BLaER1 (cell line): ENCODE results near the gene GNAQ.

Experiments
- H3K27ac ChIP-seq: shearing (Covaris generic); formaldehyde crosslinking; 2 replicates; pipeline ENCODE4 v1.8.1; 2022
- H3K27me3 ChIP-seq: shearing (Covaris generic); formaldehyde crosslinking; 2 replicates; pipeline ENCODE4 v1.8.1; 2022
- H3K36me3 ChIP-seq: shearing (Covaris generic); formaldehyde crosslinking; 2 replicates; pipeline ENCODE4 v1.8.1; 2022
- H3K4me1 ChIP-seq: shearing (Covaris generic); formaldehyde crosslinking; 2 replicates; pipeline ENCODE4 v1.8.1; 2022
- H3K4me2 ChIP-seq: shearing (Covaris generic); formaldehyde crosslinking; 2 replicates; pipeline ENCODE4 v1.8.1; 2022
- H3K4me3 ChIP-seq: shearing (Covaris generic); formaldehyde crosslinking; 2 replicates; pipeline ENCODE4 v1.8.1; 2022
- H3K9ac ChIP-seq: shearing (Covaris generic); formaldehyde crosslinking; 2 replicates; pipeline ENCODE4 v1.8.1; 2022
- H3K9me3 ChIP-seq: shearing (Covaris generic); formaldehyde crosslinking; 2 replicates; pipeline ENCODE4 v1.8.1; 2022
- H4K20me1 ChIP-seq: shearing (Covaris generic); formaldehyde crosslinking; 2 replicates; pipeline ENCODE4 v1.8.1; 2022
- Cebpa-rat ChIP-seq: shearing (Covaris generic); IDR thresholded peaks from 2 replicates; pipeline ENCODE4 v1.8.1; 2022

GNAQ gene

DNA sequence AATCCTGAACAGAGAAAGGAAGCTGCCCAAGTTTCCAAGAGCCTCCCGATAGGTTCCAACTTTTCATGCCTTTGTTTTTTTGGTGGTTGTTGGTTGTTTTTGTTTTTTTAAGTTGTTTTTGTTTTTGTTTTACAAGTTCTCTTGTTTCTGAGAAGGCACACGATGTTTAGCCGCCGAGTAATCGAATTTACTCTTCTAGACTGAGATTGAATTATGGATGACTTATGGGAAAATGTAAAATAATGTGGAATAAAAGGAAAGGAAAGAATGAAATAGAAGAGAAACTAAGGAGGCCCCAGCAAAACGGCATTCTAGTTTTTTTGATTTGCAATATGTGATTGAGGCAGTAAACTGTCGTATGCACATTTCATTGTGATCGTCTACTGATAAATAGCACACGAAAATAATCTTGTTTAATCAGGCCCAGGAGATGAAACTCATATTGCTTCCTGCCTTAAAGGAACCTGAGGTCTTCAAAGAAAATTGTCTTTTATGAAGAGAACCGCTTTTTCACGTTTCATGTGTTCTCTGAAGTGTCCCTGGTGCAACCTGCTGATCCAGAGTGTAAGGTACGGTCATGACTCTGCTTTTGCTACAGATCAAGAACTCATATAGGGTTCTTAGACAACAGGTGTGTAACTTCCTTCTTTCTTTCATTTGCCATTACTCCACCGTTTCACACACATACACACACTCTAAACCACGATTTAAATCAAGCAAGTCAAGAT is 1.3 kb upstream of the GNAQ start:
- no peak for TF ChIP-seq Cebpa-rat
- peaks cover 30% of the 10 kb centered on the region for H3K4me1 ChIP-seq
- H4K20me1 ChIP-seq, result peaks cover 28% of the 10 kb centered on the region
- H3K9me3 ChIP-seq, result no peaks in the 10 kb centered on the region
- H3K4me2 ChIP-seq, result peak overlapping the region; percentile 85
- H3K27ac ChIP-seq, result peak overlapping the region; percentile 86; the same call in 1 of the 2 replicates
- H3K9ac ChIP-seq, result peak overlapping the region; percentile 83
- no peaks in the 10 kb centered on the region for H3K36me3 ChIP-seq
- peak overlapping the region; percentile 85 for H3K4me3 ChIP-seq
- H3K27me3 ChIP-seq, result peaks cover 36% of the 10 kb centered on the region

DNA sequence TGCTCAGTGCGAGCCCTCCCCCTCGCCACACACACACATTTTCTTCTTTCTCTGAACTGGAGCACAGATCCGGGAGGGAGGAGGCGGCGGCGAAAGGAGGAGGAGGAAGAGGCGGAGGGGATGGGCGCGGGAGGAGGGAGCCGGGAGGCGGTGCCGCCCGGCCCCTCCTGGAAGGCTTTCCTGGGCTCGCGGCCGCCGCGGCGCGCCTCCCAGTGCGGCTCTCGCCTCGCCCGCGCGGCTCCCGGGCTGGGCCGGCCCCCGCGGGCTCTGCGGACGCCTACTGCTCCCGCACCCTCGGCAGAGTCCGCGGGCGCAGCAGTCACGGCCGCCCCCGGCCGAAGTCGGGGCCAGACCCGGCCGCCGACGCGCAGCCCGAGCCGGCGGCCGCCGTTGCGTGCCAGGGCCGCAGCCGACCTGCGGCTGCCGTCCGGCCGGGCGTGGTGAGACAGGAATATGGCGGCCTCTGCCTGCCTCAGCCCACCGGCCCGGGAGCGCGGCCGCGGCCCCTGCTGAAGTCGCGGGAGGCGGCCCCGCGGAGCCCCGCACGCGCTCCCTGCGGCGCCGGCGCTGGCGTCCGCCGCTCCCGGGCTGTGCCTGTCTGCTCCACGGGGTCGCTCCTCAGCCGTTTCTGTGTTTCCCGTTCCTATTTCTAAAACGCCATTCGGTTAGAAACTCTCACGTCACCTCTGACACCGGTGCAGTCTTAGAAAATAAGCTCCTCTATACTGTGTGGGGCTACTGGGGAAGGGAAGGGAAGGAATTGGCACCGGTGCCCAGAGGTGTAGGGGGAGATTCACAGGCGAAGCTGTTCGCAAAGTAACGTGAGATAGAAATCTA is 500 bp upstream of the GNAQ start:
- H3K4me2 ChIP-seq, result peak overlapping the region; percentile 85
- TF ChIP-seq Cebpa-rat, result no peak
- peaks cover 30% of the 10 kb centered on the region for H3K4me1 ChIP-seq
- H4K20me1 ChIP-seq, result peaks cover 33% of the 10 kb centered on the region
- peak overlapping the region; percentile 86 for H3K27ac ChIP-seq
- H3K36me3 ChIP-seq, result no peaks in the 10 kb centered on the region
- no peaks in the 10 kb centered on the region for H3K9me3 ChIP-seq
- H3K27me3 ChIP-seq, result peaks cover 36% of the 10 kb centered on the region
- H3K9ac ChIP-seq, result peak overlapping the region; percentile 83
- peak overlapping the region; percentile 85 for H3K4me3 ChIP-seq

DNA sequence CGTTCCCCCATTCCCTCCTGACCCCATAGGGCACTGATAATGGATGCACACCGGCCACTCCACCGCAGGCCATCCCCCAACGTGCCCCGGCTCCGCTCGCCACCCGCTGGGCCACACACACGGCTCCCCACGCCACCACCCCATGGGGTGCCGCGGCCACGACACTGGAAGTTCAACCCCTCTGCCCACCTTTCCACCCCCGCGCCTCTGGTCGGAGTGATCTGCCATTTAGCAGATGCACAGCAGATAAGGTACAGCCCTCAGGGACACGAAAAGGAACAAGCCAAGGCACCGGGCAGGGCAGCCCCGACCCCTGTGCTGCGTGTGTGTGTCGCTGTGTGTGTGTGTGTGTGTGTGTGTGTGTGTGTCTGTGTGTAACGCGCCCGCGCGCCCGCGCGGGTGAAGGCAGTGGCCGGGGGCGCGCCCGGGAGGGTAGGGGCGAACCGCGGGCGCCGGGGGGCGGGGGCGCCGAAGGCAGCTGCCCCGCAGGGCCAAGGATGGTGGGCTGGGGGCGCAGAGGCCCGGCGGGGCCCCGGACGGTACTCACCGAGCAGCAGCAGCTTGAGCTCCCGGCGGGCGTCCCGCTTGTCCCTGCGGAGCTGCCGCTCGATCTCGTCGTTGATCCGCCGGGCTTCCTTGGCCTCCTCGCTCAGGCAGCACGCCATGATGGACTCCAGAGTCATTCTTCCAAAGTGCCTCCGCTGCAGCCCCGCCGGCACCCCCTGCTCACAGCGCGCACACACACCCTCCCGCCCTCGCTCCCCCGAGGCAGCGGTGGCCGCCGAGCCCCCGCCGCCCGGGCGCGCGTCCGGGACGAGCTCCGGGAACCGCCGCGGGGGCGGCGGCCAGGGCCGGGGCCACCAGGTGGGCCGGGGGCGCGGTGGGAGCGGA is 813 bp downstream of the GNAQ start:
- H3K27me3 ChIP-seq, result peaks cover 36% of the 10 kb centered on the region
- peak overlapping the region; percentile 91 for H3K4me2 ChIP-seq
- H3K36me3 ChIP-seq, result no peaks in the 10 kb centered on the region
- H3K9ac ChIP-seq, result peak overlapping the region; percentile 82
- peak overlapping the region; percentile 79 for H3K27ac ChIP-seq
- H3K9me3 ChIP-seq, result no peaks in the 10 kb centered on the region
- peaks cover 30% of the 10 kb centered on the region for H3K4me1 ChIP-seq
- peak overlapping the region; percentile 85 for H3K4me3 ChIP-seq
- TF ChIP-seq Cebpa-rat, result no peak
- peaks cover 45% of the 10 kb centered on the region for H4K20me1 ChIP-seq

- Histone ChIP-seq H3K4me1 (peaks cover 30% of the 10 kb centered on the region), H4K20me1 (peaks cover 51% of the 10 kb centered on the region), H3K9me3 (no peaks in the 10 kb centered on the region), H3K4me2 (peak overlapping the region; percentile 91), H3K36me3 (no peaks in the 10 kb centered on the region), H3K27me3 (peaks cover 36% of the 10 kb centered on the region), H3K27ac (peak overlapping the region; percentile 79), H3K9ac (peak overlapping the region; percentile 82), H3K4me3 (peak overlapping the region; percentile 85)
- TF ChIP-seq Cebpa-rat, result no peak
Observed at GRCh38 chr9:78030296-78030552, 1.4 kb downstream of the GNAQ start.

DNA sequence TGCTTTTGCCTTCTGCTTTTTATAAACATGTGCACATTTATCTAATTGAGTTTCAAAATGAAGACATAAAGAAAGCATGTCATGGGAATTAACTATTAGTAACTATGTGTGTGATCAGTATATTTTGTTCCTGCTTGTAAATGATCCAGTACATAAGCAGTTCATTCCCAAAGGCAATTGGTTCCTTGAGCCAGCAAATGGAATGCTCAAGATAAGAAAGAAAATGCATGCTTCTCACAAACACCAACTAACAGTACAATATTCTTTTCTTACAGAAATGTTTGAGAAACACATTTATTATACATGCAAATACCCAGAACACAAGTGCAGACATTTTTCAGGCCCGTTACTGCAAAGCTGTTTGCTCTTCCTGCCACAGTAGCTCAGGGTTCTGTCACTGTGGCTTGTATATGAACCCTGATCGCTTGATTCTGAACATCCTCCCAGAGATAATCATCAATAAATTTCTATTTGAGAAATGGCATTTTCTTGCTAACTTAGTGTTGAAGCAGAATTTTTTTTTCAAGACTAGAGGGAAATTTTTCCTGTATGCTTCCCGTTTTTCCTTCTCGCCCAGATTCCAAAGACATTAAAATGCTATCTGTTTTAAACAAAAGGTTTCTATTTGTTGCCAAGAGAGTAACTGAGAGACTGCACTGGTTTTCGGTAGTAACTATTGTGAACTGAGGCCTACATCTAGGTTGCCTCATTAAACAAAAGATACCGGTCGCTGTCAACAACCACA is 1.9 kb downstream of the GNAQ start:
- Histone ChIP-seq H3K27ac (no peak overlapping the region; the same call in 1 of the 2 replicates), H3K36me3 (no peaks in the 10 kb centered on the region), H3K4me1 (peaks cover 30% of the 10 kb centered on the region), H3K4me2 (peak overlapping the region; percentile 91), H3K4me3 (peak overlapping the region; percentile 85), H4K20me1 (peaks cover 54% of the 10 kb centered on the region), H3K27me3 (peaks cover 36% of the 10 kb centered on the region), H3K9me3 (no peaks in the 10 kb centered on the region), H3K9ac (peak overlapping the region; percentile 82)
- TF ChIP-seq Cebpa-rat, result no peak

DNA sequence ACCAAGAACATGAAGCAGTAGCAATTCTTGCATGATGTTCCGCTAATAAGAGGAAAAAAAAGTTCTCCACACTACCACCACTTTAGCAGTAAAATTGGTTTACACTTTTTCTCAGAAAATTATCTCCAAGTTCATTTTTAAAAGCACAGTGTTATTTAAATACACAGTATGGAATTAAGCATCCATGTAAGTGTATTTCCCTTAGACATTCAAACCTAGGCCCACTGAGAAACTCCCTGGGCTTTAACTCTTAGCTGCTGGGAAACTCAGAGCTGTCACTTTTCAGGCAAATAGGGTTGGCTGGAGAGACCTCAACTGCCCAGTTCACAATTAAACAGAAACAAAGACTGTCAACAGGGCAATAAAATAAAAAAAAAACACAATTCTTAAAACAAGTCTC is 2.7 kb downstream of the GNAQ start:
- H3K4me2 ChIP-seq, result peak overlapping the region; percentile 91
- H3K36me3 ChIP-seq, result no peaks in the 10 kb centered on the region
- peaks cover 30% of the 10 kb centered on the region for H3K4me1 ChIP-seq
- no peak overlapping the region; the same call in 1 of the 2 replicates for H3K4me3 ChIP-seq
- TF ChIP-seq Cebpa-rat, result no peak
- H3K27me3 ChIP-seq, result peaks cover 36% of the 10 kb centered on the region
- peaks cover 62% of the 10 kb centered on the region for H4K20me1 ChIP-seq
- no peaks in the 10 kb centered on the region for H3K9me3 ChIP-seq
- no peak overlapping the region for H3K9ac ChIP-seq
- H3K27ac ChIP-seq, result no peak overlapping the region

GRCh38 chr9:78026947-78027346 is 4.7 kb downstream of the GNAQ start:
- Histone ChIP-seq H4K20me1 (peaks cover 81% of the 10 kb centered on the region), H3K9ac (no peak overlapping the region), H3K4me3 (no peak overlapping the region), H3K27ac (no peak overlapping the region), H3K9me3 (no peaks in the 10 kb centered on the region), H3K36me3 (no peaks in the 10 kb centered on the region), H3K4me1 (peaks cover 33% of the 10 kb centered on the region), H3K4me2 (no peak overlapping the region), H3K27me3 (peaks cover 21% of the 10 kb centered on the region)
- TF ChIP-seq Cebpa-rat, result no peak

- H3K36me3 ChIP-seq, result no peaks in the 10 kb centered on the region
- no peak for TF ChIP-seq Cebpa-rat
- H3K27ac ChIP-seq, result no peak overlapping the region
- H3K4me1 ChIP-seq, result peaks cover 37% of the 10 kb centered on the region
- H3K4me3 ChIP-seq, result no peak overlapping the region
- peaks cover 86% of the 10 kb centered on the region for H4K20me1 ChIP-seq
- H3K4me2 ChIP-seq, result no peak overlapping the region
- peaks cover 19% of the 10 kb centered on the region for H3K27me3 ChIP-seq
- H3K9me3 ChIP-seq, result no peaks in the 10 kb centered on the region
- H3K9ac ChIP-seq, result no peak overlapping the region
Observed at GRCh38 chr9:78026416-78026815, 5.2 kb downstream of the GNAQ start.

- H3K4me3 ChIP-seq, result no peak overlapping the region
- H3K4me2 ChIP-seq, result no peak overlapping the region
- H3K27ac ChIP-seq, result no peak overlapping the region
- no peaks in the 10 kb centered on the region for H3K36me3 ChIP-seq
- peaks cover 90% of the 10 kb centered on the region for H4K20me1 ChIP-seq
- no peak overlapping the region for H3K9ac ChIP-seq
- no peak for TF ChIP-seq Cebpa-rat
- no peaks in the 10 kb centered on the region for H3K9me3 ChIP-seq
- H3K27me3 ChIP-seq, result peaks cover 7% of the 10 kb centered on the region; the same call in 1 of the 2 replicates
- peaks cover 44% of the 10 kb centered on the region for H3K4me1 ChIP-seq
Observed at GRCh38 chr9:78025186-78025585, 6.4 kb downstream of the GNAQ start.
